ENCODE data around the gene SLC25A43.

Gene SLC25A43

GRCh38 chrX:119410027-119410819 lies 11.1 kb downstream of the SLC25A43 start:
- no peak for TF ChIP-seq CTCF (IDR thresholded peaks at IDR 0.05; ENCODE audit: insufficient read depth, low read depth, low read length, missing control alignments)
- H3K4me3 ChIP-seq (ENCODE audit: low read depth, low read length), result no peak overlapping the region
- no peak for DNase-seq (ENCODE audit: low read depth)

GRCh38 chrX:119410854-119411253 lies 11.7 kb downstream of the SLC25A43 start:
- no peak overlapping the region for H3K4me3 ChIP-seq (ENCODE audit: low read depth, low read length)
- TF ChIP-seq CTCF (IDR thresholded peaks at IDR 0.05; ENCODE audit: insufficient read depth, low read depth, low read length, missing control alignments), result no peak
- no peak for DNase-seq (ENCODE audit: low read depth)

GRCh38 chrX:119411959-119412358 lies 12.8 kb downstream of the SLC25A43 start:
- TF ChIP-seq CTCF (IDR thresholded peaks at IDR 0.05; ENCODE audit: insufficient read depth, low read depth, low read length, missing control alignments), result no peak
- no peak for DNase-seq (ENCODE audit: low read depth)
- no peak overlapping the region for H3K4me3 ChIP-seq (ENCODE audit: low read depth, low read length)

GRCh38 chrX:119417376-119417775 lies 18.2 kb downstream of the SLC25A43 start:
- DNase-seq (ENCODE audit: low read depth), result no peak
- no peak overlapping the region for H3K4me3 ChIP-seq (ENCODE audit: low read depth, low read length)
- no peak for TF ChIP-seq CTCF (IDR thresholded peaks at IDR 0.05; ENCODE audit: insufficient read depth, low read depth, low read length, missing control alignments)

- peak; percentile 25 for DNase-seq (ENCODE audit: low read depth)
- no peak for TF ChIP-seq CTCF (IDR thresholded peaks at IDR 0.05; ENCODE audit: insufficient read depth, low read depth, low read length, missing control alignments)
- H3K4me3 ChIP-seq (ENCODE audit: low read depth, low read length), result no peak overlapping the region
Measured at GRCh38 chrX:119417842-119418241, 18.7 kb downstream of the SLC25A43 start.

- DNase-seq (ENCODE audit: low read depth), result no peak
- TF ChIP-seq CTCF (IDR thresholded peaks at IDR 0.05; ENCODE audit: insufficient read depth, low read depth, low read length, missing control alignments), result no peak
- no peak overlapping the region for H3K4me3 ChIP-seq (ENCODE audit: low read depth, low read length)
Measured at GRCh38 chrX:119419146-119419545, 20.0 kb downstream of the SLC25A43 start.

GRCh38 chrX:119419898-119420297 lies 20.8 kb downstream of the SLC25A43 start:
- H3K4me3 ChIP-seq (ENCODE audit: low read depth, low read length), result no peak overlapping the region
- no peak for DNase-seq (ENCODE audit: low read depth)
- no peak for TF ChIP-seq CTCF (IDR thresholded peaks at IDR 0.05; ENCODE audit: insufficient read depth, low read depth, low read length, missing control alignments)

Data from GM12865 (cell line).